SU-DHL-6 (cell line): Measurements from ENCODE around the gene CLBA1.

Experiments used
- CTCF ChIP-seq: fragments of 200-600 bp; sonication (generic); IDR thresholded peaks from one replicate; pipeline ENCODE4 v1.5.1; 2017; ENCODE audit warnings: antibody characterized with exemption, mild to moderate bottlenecking, low read length, moderate library complexity; ENCODE audit not compliant: insufficient read depth, poor library complexity, severe bottlenecking
- EZH2phosphoT487 ChIP-seq: fragments of 200-600 bp; sonication (generic), shearing (Covaris generic); conservative IDR thresholded peaks from 2 replicates; pipeline ENCODE4 v1.6.1; 2018; ENCODE audit warnings: mild to moderate bottlenecking, antibody characterized with exemption, low read length, moderate library complexity, mixed read lengths

GRCh38 chr14:104983231-104983721 is 2.3 kb upstream of the CLBA1 start:
- TF ChIP-seq CTCF (no peak), EZH2phosphoT487 (no peak)
